ENCODE measurements around the gene CLDN2. TPM values are rescaled to one million over a fixed set of nuclear protein-coding genes. Genes with fewer than 3 reads are reported as not detected.

The CLDN2 gene
- total and polyA plus RNA-seq, 8 donors: 0.16 to 85.8 (median 60.9) TPM

Other genes starting within 250 kb of the CLDN2 start
- gene RNF128, start 193.7 kb upstream of the CLDN2 start, total RNA-seq: 10 to 100 TPM; 13.3 to 20.8 TPM
- 1 to 10 TPM in 4 of 6 donors, under 1 TPM in 2; 0.86 to 2.9 (median 1.5) TPM for gene RNF128, start 193.7 kb upstream of the CLDN2 start, polyA plus RNA-seq (ENCODE audit: insufficient read length in 6 of 6)
- 10 to 100 TPM; 10.2 to 13.3 TPM for gene TBC1D8B, start 117.7 kb upstream of the CLDN2 start, total RNA-seq
- 10 to 100 TPM in 4 of 6 donors, 1 to 10 TPM in 2; 9.6 to 12.4 (median 10.4) TPM for gene TBC1D8B, start 117.7 kb upstream of the CLDN2 start, polyA plus RNA-seq (ENCODE audit: insufficient read length in 6 of 6)
- not detected for gene RIPPLY1, start 17.1 kb upstream of the CLDN2 start, total RNA-seq
- under 1 TPM; 0.28 to 0.40 (median 0.36) TPM for gene RIPPLY1, start 17.1 kb upstream of the CLDN2 start, polyA plus RNA-seq (ENCODE audit: insufficient read length in 6 of 6)
- 10 to 100 TPM; 12.8 to 26.2 TPM for gene MORC4, start 79.8 kb downstream of the CLDN2 start, total RNA-seq
- gene MORC4, start 79.8 kb downstream of the CLDN2 start, polyA plus RNA-seq (ENCODE audit: insufficient read length in 6 of 6): 10 to 100 TPM; 35.9 to 45.5 (median 38.8) TPM
- gene RBM41, start 198.4 kb downstream of the CLDN2 start, total RNA-seq: 10 to 100 TPM; 11.8 to 17.2 TPM
- gene RBM41, start 198.4 kb downstream of the CLDN2 start, polyA plus RNA-seq (ENCODE audit: insufficient read length in 6 of 6): 10 to 100 TPM; 18.6 to 32.2 (median 26.6) TPM